GM19351 (cell line): ENCODE measurements around the gene TNS1.

Experiments used
- ATAC-seq: cut with Tn5 transposase; IDR thresholded peaks from one replicate; pipeline ENCODE4 v1.9.1; 2021; ENCODE audit warnings: mild to moderate bottlenecking, moderate library complexity; ENCODE audit not compliant: unreplicated experiment

Gene TNS1

GRCh38 chr2:217902379-217903141 is 100.2 kb downstream of the TNS1 start:
- peak; percentile 40 for ATAC-seq

- ATAC-seq = no peak
These were observed 100.9 kb downstream of the TNS1 start for GRCh38 chr2:217901835-217902378.

GRCh38 chr2:217901400-217901799 is 101.4 kb downstream of the TNS1 start:
- no peak for ATAC-seq

GRCh38 chr2:217900780-217901360 is 101.9 kb downstream of the TNS1 start:
- ATAC-seq = no peak

- peak; percentile 3 for ATAC-seq
These were observed 102.6 kb downstream of the TNS1 start for GRCh38 chr2:217900010-217900779.

GRCh38 chr2:217899231-217900009 is 103.4 kb downstream of the TNS1 start:
- ATAC-seq = peak; percentile 82

GRCh38 chr2:217897816-217898806 is 104.7 kb downstream of the TNS1 start:
- no peak for ATAC-seq

GRCh38 chr2:217897091-217897715 is 105.6 kb downstream of the TNS1 start:
- no peak for ATAC-seq

- ATAC-seq = no peak
These were observed 107.6 kb downstream of the TNS1 start for GRCh38 chr2:217895070-217895635.

GRCh38 chr2:217893440-217893839 is 109.4 kb downstream of the TNS1 start:
- ATAC-seq = no peak

GRCh38 chr2:217892560-217892959 is 110.2 kb downstream of the TNS1 start:
- no peak for ATAC-seq

GRCh38 chr2:217890445-217890844 is 112.3 kb downstream of the TNS1 start:
- ATAC-seq = no peak

GRCh38 chr2:217889656-217890055 is 113.1 kb downstream of the TNS1 start:
- no peak for ATAC-seq

- no peak for ATAC-seq
These were observed 114.7 kb downstream of the TNS1 start for GRCh38 chr2:217887841-217888701.

- no peak for ATAC-seq
These were observed 116.0 kb downstream of the TNS1 start for GRCh38 chr2:217886720-217887309.

GRCh38 chr2:217886091-217886490 is 116.7 kb downstream of the TNS1 start:
- ATAC-seq = no peak

GRCh38 chr2:217884985-217885384 is 117.8 kb downstream of the TNS1 start:
- no peak for ATAC-seq
